HepG2 (cell line): ENCODE results near the gene EPM2AIP1. TPM values are rescaled to one million over a fixed set of nuclear protein-coding genes. Genes with fewer than 3 reads are reported as not detected.

ENCODE experiments used
- ATF6 ChIP-seq: sonication (generic); formaldehyde crosslinking; conservative IDR thresholded peaks from 2 replicates; pipeline ENCODE4 v1.4.0; 2020; ENCODE audit warnings: missing genetic modification reagents
- CENPT ChIP-seq: sonication (generic); formaldehyde crosslinking; IDR thresholded peaks from 2 replicates; pipeline ENCODE4 v1.8.0; 2022; ENCODE audit warnings: low read depth, mild to moderate bottlenecking, moderate library complexity, missing genetic modification reagents
- FOSL1 ChIP-seq: sonication (generic); formaldehyde crosslinking; IDR thresholded peaks from 2 replicates; pipeline ENCODE4 v1.9.0; 2021; ENCODE audit warnings: missing genetic modification reagents, borderline replicate concordance
- GMEB2 ChIP-seq: IDR thresholded peaks from 2 replicates; pipeline ENCODE4 v1.6.1; 2016; ENCODE audit warnings: missing biosample characterization, missing genetic modification reagents, low read depth
- GRHL1 ChIP-seq: sonication (generic); formaldehyde crosslinking; conservative IDR thresholded peaks from 2 replicates; pipeline ENCODE4 v1.8.0; 2022; ENCODE audit warnings: missing genetic modification reagents
- HES4 ChIP-seq: sonication (generic); formaldehyde crosslinking; IDR thresholded peaks from 2 replicates; pipeline ENCODE4 v1.9.0; 2021; ENCODE audit warnings: mild to moderate bottlenecking, missing genetic modification reagents, borderline replicate concordance
- KLF13 ChIP-seq: sonication (generic); formaldehyde crosslinking; IDR thresholded peaks from 2 replicates; pipeline ENCODE4 v1.4.0; 2020; ENCODE audit warnings: mild to moderate bottlenecking, missing genetic modification reagents
- MIER2 ChIP-seq: IDR thresholded peaks from 2 replicates; pipeline ENCODE4 v1.6.1; 2016; ENCODE audit warnings: missing biosample characterization, missing genetic modification reagents
- PHF5A ChIP-seq: IDR thresholded peaks from one replicate; pipeline ENCODE4 v1.6.1; 2018; ENCODE audit warnings: low read depth, missing genetic modification reagents; ENCODE audit not compliant: unreplicated experiment
- PITX1 ChIP-seq: sonication (generic); formaldehyde crosslinking; IDR thresholded peaks from 2 replicates; pipeline ENCODE4 v1.5.1; 2020; ENCODE audit warnings: mild to moderate bottlenecking, missing genetic modification reagents
- RBFOX2 ChIP-seq: fragments of 200-400 bp; formaldehyde crosslinking; IDR thresholded peaks from 2 replicates; pipeline ENCODE4 v1.6.1; 2017; ENCODE audit warnings: low read depth, mild to moderate bottlenecking, low read length
- SAFB2 ChIP-seq: sonication (generic); formaldehyde crosslinking; IDR thresholded peaks from 2 replicates; pipeline ENCODE4 v1.5.1; 2020; ENCODE audit warnings: missing genetic modification reagents, low read depth, mild to moderate bottlenecking, borderline replicate concordance
- ZFP1 ChIP-seq: IDR thresholded peaks from 2 replicates; pipeline ENCODE4 v1.6.1; 2016
- ZNF230 ChIP-seq: sonication (generic); formaldehyde crosslinking; IDR thresholded peaks from 2 replicates; pipeline ENCODE4 v1.4.0; 2020; ENCODE audit warnings: mild to moderate bottlenecking, missing genetic modification reagents
- ZNF451 ChIP-seq: sonication (generic); formaldehyde crosslinking; IDR thresholded peaks from 2 replicates; pipeline ENCODE4 v1.5.0; 2020; ENCODE audit warnings: mild to moderate bottlenecking, missing genetic modification reagents
- ZNF557 ChIP-seq: sonication (generic); formaldehyde crosslinking; IDR thresholded peaks from 2 replicates; pipeline ENCODE4 v1.4.0; 2020; ENCODE audit warnings: missing genetic modification reagents
- ZNF670 ChIP-seq: sonication (generic); formaldehyde crosslinking; IDR thresholded peaks from 2 replicates; pipeline ENCODE4 v1.8.0; 2022; ENCODE audit warnings: mild to moderate bottlenecking, missing genetic modification reagents, borderline replicate concordance
- ZNF747 ChIP-seq: sonication (generic); formaldehyde crosslinking; IDR thresholded peaks from 2 replicates; pipeline ENCODE4 v1.8.1; 2023; ENCODE audit warnings: missing genetic modification reagents, mild to moderate bottlenecking, borderline replicate concordance
- ZNF770 ChIP-seq: sonication (generic); formaldehyde crosslinking; IDR thresholded peaks from 2 replicates; pipeline ENCODE4 v1.5.0; 2020; ENCODE audit warnings: mild to moderate bottlenecking, missing genetic modification reagents
- polyA plus RNA-seq, 8 experiments: library from polyadenylated mRNA; depleted of rRNA in 3 of 8; stranded (reverse) in 7 of 8; unstranded in 1 of 8; fragments of >200 nt; fragmentation: Illumina TruSeq in 4 of 8; extraction: Trizol in 4 of 8; gene quantifications; 2 replicates each; pipeline versions ENCODE4 v1.2.1 to v1.2.3, GENCODE V29; 2011 to 2016; ENCODE audit warnings: low read depth in 4 of 8, missing spikeins in 1 of 8, mixed read lengths in 1 of 8; ENCODE audit not compliant: insufficient read depth in 1 of 8
- total RNA-seq, 5 experiments: library from RNA; depleted of rRNA; stranded (reverse); fragments of >200 nt; fragmentation: Illumina TruSeq; extraction: Trizol; gene quantifications; 2 replicates each; pipeline ENCODE4 v1.2.3, GENCODE V29; 2016; ENCODE audit warnings: low read depth in 1 of 5

The EPM2AIP1 gene
- total and polyA plus RNA-seq, 2 of the 13 experiments (the other 11 are each of a cell fraction or from before 2014, with no cell fraction given), result 10.7 to 23.0 TPM

- TF ChIP-seq GMEB2 (CRISPR knock-in tag), result peak; percentile 19; the same call in 1 of the 2 replicates
- no peak for TF ChIP-seq PITX1 (CRISPR knock-in tag)
- peak; percentile 72 for TF ChIP-seq HES4
- TF ChIP-seq GRHL1 (CRISPR knock-in tag), result no peak
- TF ChIP-seq ATF6, result peak; percentile 73; the same call in 1 of the 2 replicates
- no peak; the same call in 1 of the 2 replicates for TF ChIP-seq ZNF451 (CRISPR knock-in tag)
- 0 out of 2 replicates have a peak, but pooled peaks have one; percentile 43 for TF ChIP-seq KLF13 (CRISPR knock-in tag)
- TF ChIP-seq RBFOX2, result peak; percentile 69
- peak; percentile 50; the same call in 1 of the 2 replicates for TF ChIP-seq ZNF770 (CRISPR knock-in tag)
- TF ChIP-seq ZNF230, result peak; percentile 41
- TF ChIP-seq ZFP1 (CRISPR knock-in tag), result no peak
- TF ChIP-seq MIER2 (CRISPR knock-in tag), result no peak; the same call in 1 of the 2 replicates
- 0 out of 2 replicates have a peak, but pooled peaks have one; percentile 63 for TF ChIP-seq CENPT (CRISPR knock-in tag)
- peak; percentile 10; the same call in 1 of the 2 replicates for TF ChIP-seq SAFB2
- TF ChIP-seq ZNF557, result 0 out of 2 replicates have a peak, but pooled peaks have one; percentile 29
- no peak for TF ChIP-seq FOSL1
- TF ChIP-seq ZNF747 (CRISPR knock-in tag), result peak; percentile 65; the same call in 1 of the 2 replicates
- TF ChIP-seq PHF5A (CRISPR knock-in tag), result peak; percentile 36
- peak; percentile 63; the same call in 1 of the 2 replicates for TF ChIP-seq ZNF670 (CRISPR knock-in tag)
These were observed 674 bp upstream of the EPM2AIP1 start, which contains the start of gene MLH1 (continued) for GRCh38 chr3:36993326-36994283.
